AG04449 (cell line): Measurements from ENCODE around the gene RABEP2.

Experiments used
- CTCF ChIA-PET: fragments of 350-600 bp; formaldehyde crosslinking; extraction: SDS; loops from one replicate; lab custom pipeline; 2021; ENCODE audit warnings: antibody characterized with exemption; lab: Yijun Ruan, JAX
- POLR2A ChIA-PET: fragments of 400-600, 350-600 bp; formaldehyde crosslinking; extraction: SDS; loops from one replicate; lab custom pipeline; 2020; ENCODE audit warnings: antibody characterized with exemption, inconsistent platforms; lab: Yijun Ruan, JAX
- DNase-seq: peaks from one replicate; pipeline ENCODE4 v3.0.0-alpha.2; 2010; ENCODE audit warnings: low read depth, low spot score
- H3K4me3 ChIP-seq: 2 replicates; pipeline ENCODE4 v1.5.1; 2011; ENCODE audit warnings: low read depth, mild to moderate bottlenecking, control low read depth, low read length
- CTCF ChIP-seq: IDR thresholded peaks from one replicate; pipeline ENCODE4 v1.5.1; 2011; ENCODE audit warnings: mild to moderate bottlenecking, moderate library complexity, low read length, control low read depth, inconsistent platforms; ENCODE audit not compliant: insufficient read depth; ENCODE audit errors: missing control alignments

The RABEP2 gene

GRCh38 chr16:28876973-28877654, 47.9 kb downstream of the RABEP2 start:
- H3K4me3 ChIP-seq: no peak overlapping the region
- ChIA-PET CTCF (no interaction called here), POLR2A (no interaction called here)
- no peak for TF ChIP-seq CTCF
- no peak for DNase-seq

GRCh38 chr16:28876019-28876659, 48.9 kb downstream of the RABEP2 start:
- POLR2A ChIA-PET: no interaction called here
- no peak for DNase-seq
- CTCF ChIA-PET: interaction anchor here (1.9 to 3.4 kb wide), 2 partner anchors 69 to 73 kb away, joined by 5 to 27 read pairs; no protein-coding TSS in a partner anchor

GRCh38 chr16:28875134-28876018, 49.7 kb downstream of the RABEP2 start:
- ChIA-PET POLR2A (interaction anchor here (0.8 kb wide), 1 partner anchor 12 kb away, joined by 3 read pairs; the partner anchor contains the start of gene SH2B1), CTCF (interaction anchor here (0.8 to 3.4 kb wide), 6 partner anchors 10 to 73 kb away, joined by 3 to 27 read pairs (median 9); partner anchors contain the start of gene SH2B1)
- no peak for TF ChIP-seq CTCF
- no peak overlapping the region for H3K4me3 ChIP-seq
- no peak for DNase-seq

More at GRCh38 chr16:28876019-28876659, 48.9 kb downstream of the RABEP2 start:
- no peak overlapping the region for H3K4me3 ChIP-seq
- TF ChIP-seq CTCF: no peak

GRCh38 chr16:28874406-28874805, 50.6 kb downstream of the RABEP2 start:
- no peak for TF ChIP-seq CTCF
- H3K4me3 ChIP-seq: no peak overlapping the region
- ChIA-PET CTCF (interaction anchor here (1.2 to 3.4 kb wide), 7 partner anchors 9 to 74 kb away, joined by 3 to 27 read pairs (median 5); partner anchors contain the start of gene SH2B1), POLR2A (interaction anchor here (0.8 kb wide), 1 partner anchor 11 kb away, joined by 3 read pairs; the partner anchor contains the start of gene SH2B1)
- DNase-seq: no peak

DNA sequence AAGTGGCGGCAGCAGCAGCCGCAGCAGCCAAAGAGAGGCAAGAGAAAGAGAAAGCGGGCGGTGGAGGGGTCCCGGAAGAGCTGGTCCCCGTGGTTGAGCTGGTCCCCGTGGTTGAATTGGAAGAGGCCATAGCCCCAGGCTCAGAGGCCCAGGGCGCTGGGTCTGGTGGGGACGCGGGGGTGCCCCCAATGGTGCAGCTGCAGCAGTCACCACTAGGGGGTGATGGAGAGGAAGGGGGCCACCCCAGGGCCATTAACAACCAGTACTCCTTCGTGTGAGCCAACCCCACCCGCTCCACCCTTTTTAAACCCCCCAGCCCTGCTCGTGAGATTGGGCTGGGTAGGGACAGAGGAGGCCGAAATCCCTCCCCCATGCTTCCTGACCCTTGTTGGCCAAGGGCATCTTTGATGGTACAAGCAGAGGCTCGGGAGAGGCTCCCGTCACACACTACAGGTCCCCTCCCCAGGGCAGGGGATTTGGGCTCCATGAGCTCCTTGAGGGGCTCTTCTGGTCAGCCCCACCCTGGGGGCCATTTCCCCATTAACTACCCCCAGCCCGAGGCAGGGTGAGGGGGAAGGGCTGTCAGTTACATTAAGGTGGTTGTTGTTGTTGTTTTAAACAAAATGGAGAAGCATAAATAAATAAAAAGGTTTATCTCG, 51.4 kb downstream of the RABEP2 start:
- TF ChIP-seq CTCF: peak; percentile 61
- ChIA-PET CTCF (interaction anchor here (0.7 to 3.4 kb wide), 7 partner anchors 9 to 71 kb away, joined by 3 to 27 read pairs (median 5); partner anchors contain the start of gene SH2B1), POLR2A (no interaction called here)
- DNase-seq: no peak
- no peak overlapping the region for H3K4me3 ChIP-seq
